Measurements from ENCODE around the gene GCGR.

DNA sequence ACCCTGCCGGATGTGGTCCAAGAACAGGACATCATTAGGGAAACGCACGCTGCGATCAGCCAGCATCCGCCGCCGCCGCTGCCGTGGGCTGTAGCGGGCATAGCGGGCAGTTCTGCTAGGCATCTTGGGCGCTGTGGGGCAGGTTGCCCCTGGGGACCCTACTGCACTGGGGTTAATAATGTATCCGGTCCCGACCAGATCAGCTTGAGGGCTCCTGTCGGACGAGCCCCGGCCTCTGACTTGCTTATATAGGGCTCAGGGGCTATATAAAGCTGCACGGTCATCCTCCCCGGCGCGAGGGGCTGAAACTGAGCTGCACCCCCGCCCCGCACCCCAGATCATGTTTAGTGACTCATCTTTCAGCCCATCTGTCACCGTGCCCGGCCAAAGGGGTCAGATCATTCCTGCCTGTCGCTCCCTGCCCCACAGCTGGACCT is 30.9 kb downstream of the GCGR start, which contains the start of gene PPP1R27:
- TF ChIP-seq POLR2A (IDR thresholded peaks at IDR 0.05): no peak
- TF ChIP-seq, protein P1, sequence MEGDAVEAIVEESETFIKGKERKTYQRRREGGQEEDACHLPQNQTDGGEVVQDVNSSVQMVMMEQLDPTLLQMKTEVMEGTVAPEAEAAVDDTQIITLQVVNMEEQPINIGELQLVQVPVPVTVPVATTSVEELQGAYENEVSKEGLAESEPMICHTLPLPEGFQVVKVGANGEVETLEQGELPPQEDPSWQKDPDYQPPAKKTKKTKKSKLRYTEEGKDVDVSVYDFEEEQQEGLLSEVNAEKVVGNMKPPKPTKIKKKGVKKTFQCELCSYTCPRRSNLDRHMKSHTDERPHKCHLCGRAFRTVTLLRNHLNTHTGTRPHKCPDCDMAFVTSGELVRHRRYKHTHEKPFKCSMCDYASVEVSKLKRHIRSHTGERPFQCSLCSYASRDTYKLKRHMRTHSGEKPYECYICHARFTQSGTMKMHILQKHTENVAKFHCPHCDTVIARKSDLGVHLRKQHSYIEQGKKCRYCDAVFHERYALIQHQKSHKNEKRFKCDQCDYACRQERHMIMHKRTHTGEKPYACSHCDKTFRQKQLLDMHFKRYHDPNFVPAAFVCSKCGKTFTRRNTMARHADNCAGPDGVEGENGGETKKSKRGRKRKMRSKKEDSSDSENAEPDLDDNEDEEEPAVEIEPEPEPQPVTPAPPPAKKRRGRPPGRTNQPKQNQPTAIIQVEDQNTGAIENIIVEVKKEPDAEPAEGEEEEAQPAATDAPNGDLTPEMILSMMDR (IDR thresholded peaks at IDR 0.05 in 8 of 11, conservative IDR thresholded peaks at IDR 0.05 in 3 of 11): no peak
- no peak for TF ChIP-seq POLR2AphosphoS5 (IDR thresholded peaks at IDR 0.05)
